GM18873 (cell line): ENCODE measurements around the gene CCR7.
A peak's percentile ranks its signal among the peaks of the same experiment; 100 is the strongest.
"Not testable (repeated sequence)": the region's sequence is repeated elsewhere in the genome, so short reads cannot be mapped to it uniquely, and the experiment has no call there.

Experiments
- ATAC-seq: cut with Tn5 transposase; IDR thresholded peaks from one replicate; pipeline ENCODE4 v1.9.1; 2021; ENCODE audit warnings: mild to moderate bottlenecking, moderate library complexity, moderate number of reproducible peaks; ENCODE audit not compliant: unreplicated experiment, low FRiP score

The CCR7 gene

GRCh38 chr17:40597556-40598300, 32.5 kb upstream of the CCR7 start:
- ATAC-seq, result no peak

GRCh38 chr17:40597156-40597555, 31.9 kb upstream of the CCR7 start:
- no peak for ATAC-seq

GRCh38 chr17:40596261-40596919, 31.1 kb upstream of the CCR7 start:
- no peak for ATAC-seq

GRCh38 chr17:40590742-40591141, 25.5 kb upstream of the CCR7 start:
- ATAC-seq, result no peak

- ATAC-seq, result no peak
Measured at GRCh38 chr17:40588552-40588951, 23.3 kb upstream of the CCR7 start.

GRCh38 chr17:40586264-40586663, 21.0 kb upstream of the CCR7 start:
- ATAC-seq, result not testable (repeated sequence)

GRCh38 chr17:40584950-40585349, 19.7 kb upstream of the CCR7 start:
- ATAC-seq, result not testable (repeated sequence)

GRCh38 chr17:40582328-40582901, 17.1 kb upstream of the CCR7 start:
- peak; percentile 82 for ATAC-seq

- no peak for ATAC-seq
Measured at GRCh38 chr17:40580140-40580539, 14.9 kb upstream of the CCR7 start.

GRCh38 chr17:40579471-40579870, 14.2 kb upstream of the CCR7 start:
- ATAC-seq, result no peak

GRCh38 chr17:40577611-40578065, 12.4 kb upstream of the CCR7 start:
- ATAC-seq, result no peak

GRCh38 chr17:40576113-40576740, 11.0 kb upstream of the CCR7 start:
- no peak for ATAC-seq

- ATAC-seq, result no peak
Measured at GRCh38 chr17:40574292-40574691, 9.0 kb upstream of the CCR7 start.

GRCh38 chr17:40572245-40572993, 7.1 kb upstream of the CCR7 start:
- ATAC-seq, result not testable (repeated sequence)

GRCh38 chr17:40568074-40568836, 3.0 kb upstream of the CCR7 start:
- no peak for ATAC-seq

GRCh38 chr17:40567377-40567776, 2.1 kb upstream of the CCR7 start:
- no peak for ATAC-seq

- no peak for ATAC-seq
Measured at GRCh38 chr17:40565769-40566409, 617 bp upstream of the CCR7 start.

GRCh38 chr17:40564195-40564882, 933 bp downstream of the CCR7 start:
- no peak for ATAC-seq
